K562 (cell line): ENCODE results near the gene YES1. TPM values are rescaled to one million over a fixed set of nuclear protein-coding genes. Genes with fewer than 3 reads are reported as not detected.
A peak's percentile ranks its signal among the peaks of the same experiment; 100 is the strongest.

Source experiments
- BACH1 ChIP-seq: fragments of 200-800 bp; sonication (Bioruptor generic); IDR thresholded peaks from 2 replicates; pipeline ENCODE4 v1.6.1; 2016; ENCODE audit warnings: missing genetic modification characterization, missing compliant biosample characterization
- DEAF1 ChIP-seq: fragments of 450-650 bp; formaldehyde crosslinking; IDR thresholded peaks from 2 replicates; pipeline ENCODE4 v1.4.0; 2020; ENCODE audit warnings: mild to moderate bottlenecking, moderate library complexity
- MBD2 ChIP-seq: sonication (generic); IDR thresholded peaks from 2 replicates; pipeline ENCODE4 v1.6.1; 2016; ENCODE audit warnings: low read depth, borderline replicate concordance
- MGA ChIP-seq: fragments of 450-650 bp; IDR thresholded peaks from 2 replicates; pipeline ENCODE4 v1.6.1; 2016; ENCODE audit warnings: mild to moderate bottlenecking, moderate library complexity
- NEUROD1 ChIP-seq: fragments of 150-350 bp; IDR thresholded peaks from 2 replicates; pipeline ENCODE4 v1.6.1; 2014; ENCODE audit warnings: borderline replicate concordance, low read length, low read depth; ENCODE audit not compliant: partially characterized antibody
- NONO ChIP-seq, 2 experiments: fragments of 200-400 bp in 1 of 2; fragments of 450-650 bp in 1 of 2; formaldehyde crosslinking in 1 of 2; IDR thresholded peaks; 2 replicates each; pipeline ENCODE4 v1.6.1; 2017; ENCODE audit warnings: low read depth in 2 of 2, mild to moderate bottlenecking in 2 of 2, moderate library complexity in 2 of 2, low read length in 1 of 2
- SMC3 ChIP-seq: conservative IDR thresholded peaks from 2 replicates; pipeline ENCODE4 v1.6.1; 2011; ENCODE audit warnings: low read depth, low read length, improper control_type of control experiment; ENCODE audit not compliant: insufficient read depth
- TCF7 ChIP-seq: sonication (generic); IDR thresholded peaks from 2 replicates; pipeline ENCODE4 v1.6.1; 2016; ENCODE audit warnings: antibody characterized with exemption, borderline replicate concordance
- ZBTB9 ChIP-seq: fragments of 450-650 bp; formaldehyde crosslinking; IDR thresholded peaks from 2 replicates; pipeline ENCODE4 v1.4.0; 2020; ENCODE audit warnings: mild to moderate bottlenecking, moderate library complexity
- ZKSCAN1 ChIP-seq: fragments of 150-350 bp; IDR thresholded peaks from 2 replicates; pipeline ENCODE4 v1.6.1; 2016; ENCODE audit warnings: low read depth, low read length
- polyA plus RNA-seq, 8 experiments: library from polyadenylated mRNA; depleted of rRNA in 4 of 8; stranded (reverse) in 5 of 8; unstranded in 3 of 8; fragments of >200 nt; fragmentation: Nextera tagmentation in 2 of 8; fragmentation: Illumina TruSeq in 1 of 8; extraction: Ambion mirVana in 2 of 8; extraction: Trizol in 1 of 8; gene quantifications; 2 replicates each; pipeline versions ENCODE4 v1.2.1 to v1.2.3, GENCODE V29; 2011 to 2014; ENCODE audit warnings: inconsistent platforms in 1 of 8, missing spikeins in 1 of 8
- total RNA-seq, 7 experiments: library from RNA; depleted of rRNA in 6 of 7; stranded (reverse); fragments of >200 nt in 6 of 7; fragmentation: Illumina TruSeq in 2 of 7; extraction: Trizol in 2 of 7; gene quantifications; 2 replicates each; pipeline versions ENCODE4 v1.2.1 to v1.2.3, GENCODE V29; 2011 to 2021; ENCODE audit warnings: low replicate concordance in 1 of 7

Gene YES1
- total and polyA plus RNA-seq, 9 of the 15 experiments (the other 6 are each of a cell fraction or from before 2014, with no cell fraction given): 37.2 to 115 (median 77.7) TPM

GRCh38 chr18:711657-712400, 100.2 kb downstream of the YES1 start (continued):
- no peak for TF ChIP-seq ZBTB9 (CRISPR knock-in tag)
- no peak for TF ChIP-seq DEAF1 (CRISPR knock-in tag)
- TF ChIP-seq ZKSCAN1: 0 out of 2 replicates have a peak, but pooled peaks have one; percentile 24
- no peak for TF ChIP-seq NEUROD1
- 0 out of 4 replicates have a peak, but pooled peaks of 1 of the 2 experiments have one; percentile 57 for TF ChIP-seq NONO (IDR thresholded peaks at IDR 0.05; ENCODE audit: low read depth in 2 of 2, low read length in 1 of 2)
- peak; percentile 74 for TF ChIP-seq MGA
- no peak; the same call in 1 of the 2 replicates for TF ChIP-seq BACH1 (tag)
- TF ChIP-seq SMC3: 0 out of 2 replicates have a peak, but pooled peaks have one; percentile 9
- no peak for TF ChIP-seq MBD2
- 0 out of 2 replicates have a peak, but pooled peaks have one; percentile 1 for TF ChIP-seq TCF7
